HepG2 (cell line): ENCODE measurements around the gene FILIP1. TPM values are rescaled to one million over a fixed set of nuclear protein-coding genes. Genes with fewer than 3 reads are reported as not detected.

Experiments
- ATAC-seq: fragments of 200-7000 bp; cut with Tn5 transposase; 3 replicates; pipeline ENCODE4 v1.9.1; 2020; ENCODE audit warnings: mild to moderate bottlenecking, moderate library complexity
- BruUV-seq: library from RNA; stranded (reverse); fragments of 400-500 nt; replicated peaks from 2 replicates; lab custom pipeline; 2021; lab: Mats Ljungman, UMichigan
- CTCF ChIA-PET: fragments of 300-600 bp; formaldehyde crosslinking; extraction: SDS; loops from one replicate; lab custom pipeline; 2021; ENCODE audit warnings: low total read pairs, inconsistent platforms, low intra/inter-chr PET ratio; lab: Yijun Ruan, JAX
- POLR2A ChIA-PET: fragments of 350-600 bp; sonication (Branson Sonifier 250); formaldehyde crosslinking; loops from one replicate; lab custom pipeline; 2020; ENCODE audit warnings: antibody characterized with exemption, inconsistent platforms; lab: Yijun Ruan, JAX
- DNase-seq: peaks from one replicate; pipeline ENCODE4 v3.0.0-alpha.2; 2015; ENCODE audit warnings: low spot score
- FAIRE-seq: peaks from 3 replicates; lab custom pipeline; 2011; peaks lifted over from hg19 to GRCh38; lab: Jason Lieb, UNC
- H2AFZ ChIP-seq: one replicate; pipeline ENCODE4 v1.6.1; 2011; ENCODE audit warnings: low read length, inconsistent platforms
- H3K27ac ChIP-seq: fragments of 300-600 bp; 3 replicates; pipeline ENCODE4 v1.8.0; 2011; ENCODE audit warnings: mixed run types, mild to moderate bottlenecking, mixed read lengths, low read length, inconsistent platforms; ENCODE audit not compliant: insufficient read depth; ENCODE audit errors: extremely low read length
- H3K27me3 ChIP-seq, 2 experiments: fragments of 200-600 bp in 1 of 2; 2 replicates in 1 of 2; 3 replicates in 1 of 2; pipeline versions ENCODE4 v1.6.0 to v1.8.0; 2011; ENCODE audit warnings: low read length in 2 of 2, mild to moderate bottlenecking in 2 of 2, moderate library complexity in 2 of 2, inconsistent platforms in 1 of 2; ENCODE audit not compliant: insufficient read depth in 2 of 2, control insufficient read depth in 1 of 2
- H3K36me3 ChIP-seq, 2 experiments: fragments of 200-600 bp in 1 of 2; replicated peaks in 1 of 2; 2 replicates in 1 of 2; 3 replicates in 1 of 2; pipeline versions ENCODE4 v1.5.1 to v1.8.0; 2011; ENCODE audit warnings: low read length in 2 of 2, inconsistent platforms in 1 of 2; ENCODE audit not compliant: insufficient read depth in 2 of 2, control insufficient read depth in 1 of 2
- H3K4me1 ChIP-seq: 2 replicates; pipeline ENCODE4 v1.5.1; 2012; ENCODE audit warnings: low read length, inconsistent platforms; ENCODE audit not compliant: insufficient read depth
- H3K4me2 ChIP-seq: 2 replicates; pipeline ENCODE4 v1.6.0; 2011; ENCODE audit warnings: low read depth, low read length, inconsistent platforms
- H3K4me3 ChIP-seq, 3 experiments: fragments of 200-600 bp in 1 of 3; sonication (generic), shearing (Covaris generic) in 1 of 3; replicated peaks in 1 of 3; 2 replicates each; pipeline ENCODE4 v1.5.1; 2011 to 2016; ENCODE audit warnings: low read length in 3 of 3, inconsistent platforms in 2 of 3, low read depth in 2 of 3, mild to moderate bottlenecking in 2 of 3, control low read depth in 1 of 3, mixed read lengths in 1 of 3; ENCODE audit not compliant: insufficient read depth in 1 of 3
- H3K79me2 ChIP-seq: one replicate; pipeline ENCODE4 v1.6.1; 2011; ENCODE audit warnings: low read length, inconsistent platforms; ENCODE audit not compliant: insufficient read depth
- H3K9ac ChIP-seq: 2 replicates; pipeline ENCODE4 v1.6.0; 2011; ENCODE audit warnings: mild to moderate bottlenecking, low read depth, low read length, inconsistent platforms; ENCODE audit not compliant: insufficient read depth
- H3K9me3 ChIP-seq: 2 replicates; pipeline ENCODE4 v1.5.1; 2012; ENCODE audit warnings: mild to moderate bottlenecking, low read length
- H4K20me1 ChIP-seq: 2 replicates; pipeline ENCODE4 v1.6.0; 2011; ENCODE audit warnings: inconsistent platforms, mild to moderate bottlenecking, low read length, moderate library complexity; ENCODE audit not compliant: insufficient read depth
- CBX1 ChIP-seq: IDR thresholded peaks from one replicate; pipeline ENCODE4 v1.6.1; 2016; ENCODE audit warnings: antibody characterized with exemption, low read depth
- FOXK2 ChIP-seq: fragments of 450-650 bp; IDR thresholded peaks from 2 replicates; pipeline ENCODE4 v1.6.1; 2016
- MEIS1 ChIP-seq: sonication (generic); formaldehyde crosslinking; IDR thresholded peaks from 2 replicates; pipeline ENCODE4 v1.9.0; 2021; ENCODE audit warnings: mild to moderate bottlenecking, missing genetic modification reagents, moderate library complexity, borderline replicate concordance
- MTERF4 ChIP-seq: sonication (generic); formaldehyde crosslinking; IDR thresholded peaks from 2 replicates; pipeline ENCODE4 v1.8.0; 2023; ENCODE audit warnings: mild to moderate bottlenecking, missing genetic modification reagents
- NFKBIZ ChIP-seq: IDR thresholded peaks from 2 replicates; pipeline ENCODE4 v1.6.1; 2018; ENCODE audit warnings: missing genetic modification reagents, missing compliant biosample characterization
- PRDM4 ChIP-seq: sonication (generic); formaldehyde crosslinking; IDR thresholded peaks from 2 replicates; pipeline ENCODE4 v1.9.0; 2021; ENCODE audit warnings: missing genetic modification reagents, borderline replicate concordance
- SMAD3 ChIP-seq: sonication (generic); formaldehyde crosslinking; IDR thresholded peaks from 2 replicates; pipeline ENCODE4 v1.4.0; 2020; ENCODE audit warnings: missing genetic modification reagents
- ZNF10 ChIP-seq: sonication (generic); formaldehyde crosslinking; IDR thresholded peaks from 2 replicates; pipeline ENCODE4 v1.4.0; 2020; ENCODE audit warnings: mild to moderate bottlenecking, low read depth, missing genetic modification reagents, borderline replicate concordance
- ZNF564 ChIP-seq: sonication (generic); formaldehyde crosslinking; IDR thresholded peaks from 2 replicates; pipeline ENCODE4 v1.8.1; 2023; ENCODE audit warnings: mild to moderate bottlenecking, missing genetic modification reagents
- ZNF784 ChIP-seq: sonication (generic); formaldehyde crosslinking; IDR thresholded peaks from 2 replicates; pipeline ENCODE4 v1.5.1; 2020; ENCODE audit warnings: missing genetic modification reagents, mild to moderate bottlenecking, borderline replicate concordance
- WGBS: methylation state at CpG from one replicate; pipeline ENCODE4 v1.1.6; 2017; ENCODE audit warnings: low lambda C conversion rate; 5-methylcytosine and 5-hydroxymethylcytosine counted together
- in situ Hi-C: cut with HindIII; loops from 2 replicates; pipeline ENCODE4 v1.10.0; 2017; ENCODE audit warnings: low pct_unique_long_range_greater_than_20kb; ENCODE audit not compliant: extremely low pct_ligation_motif_present
- intact Hi-C: fragments of 100-400 bp; cut with micrococcal nuclease; formaldehyde crosslinking; loops from one replicate; pipeline ENCODE4 v1.10.0; 2022; ENCODE audit not compliant: unreplicated experiment
- polyA plus RNA-seq, 8 experiments: library from polyadenylated mRNA; depleted of rRNA in 3 of 8; stranded (reverse) in 7 of 8; unstranded in 1 of 8; fragments of >200 nt; fragmentation: Illumina TruSeq in 4 of 8; extraction: Trizol in 4 of 8; gene quantifications; 2 replicates each; pipeline versions ENCODE4 v1.2.1 to v1.2.3, GENCODE V29; 2011 to 2016; ENCODE audit warnings: low read depth in 4 of 8, missing spikeins in 1 of 8, mixed read lengths in 1 of 8; ENCODE audit not compliant: insufficient read depth in 1 of 8
- total RNA-seq, 5 experiments: library from RNA; depleted of rRNA; stranded (reverse); fragments of >200 nt; fragmentation: Illumina TruSeq; extraction: Trizol; gene quantifications; 2 replicates each; pipeline ENCODE4 v1.2.3, GENCODE V29; 2016; ENCODE audit warnings: low read depth in 1 of 5

Gene FILIP1
- total and polyA plus RNA-seq, 2 of the 13 experiments (the other 11 are each of a cell fraction or from before 2014, with no cell fraction given), result not detected

GRCh38 chr6:75348882-75349261 is 144.7 kb downstream of the FILIP1 start:
- FAIRE-seq, result no peak
- in situ Hi-C loops (no loop called here), intact Hi-C loops (no loop called here)
- peaks cover 0 to 6% of the 10 kb centered on the region in 2 experiments; a peak in 1 of 5 replicates for H3K27me3 ChIP-seq
- H3K4me2 ChIP-seq, result no peak overlapping the region
- no peak for ATAC-seq
- no peaks in the 10 kb centered on the region for H3K79me2 ChIP-seq
- H3K27ac ChIP-seq, result no peak overlapping the region
- POLR2A ChIA-PET, result no interaction called here
- peaks cover 8% of the 10 kb centered on the region for H3K4me1 ChIP-seq
- no peaks in the 10 kb centered on the region for H4K20me1 ChIP-seq
- H3K36me3 ChIP-seq, result no peaks in the 10 kb centered on the region
- no peak overlapping the region for H3K9ac ChIP-seq
- no peak overlapping the region for H2AFZ ChIP-seq
- no peaks in the 10 kb centered on the region for H3K9me3 ChIP-seq
- CTCF ChIA-PET, result no interaction called here
- no TSS peak for BruUV-seq
- DNase-seq, result no peak
- no peak for TF ChIP-seq MTERF4
- TF ChIP-seq, all 625 proteins: peak for 0
- no peak overlapping the region for H3K4me3 ChIP-seq

GRCh38 chr6:75347898-75348610 is 145.5 kb downstream of the FILIP1 start:
- Histone ChIP-seq H3K27ac (no peak overlapping the region), H4K20me1 (no peaks in the 10 kb centered on the region), H3K36me3 (no peaks in the 10 kb centered on the region), H3K27me3 (peaks cover 0 to 6% of the 10 kb centered on the region in 2 experiments; a peak in 1 of 5 replicates), H3K9me3 (no peaks in the 10 kb centered on the region), H3K9ac (no peak overlapping the region), H3K4me2 (no peak overlapping the region), H3K79me2 (no peaks in the 10 kb centered on the region), H3K4me1 (peaks cover 8% of the 10 kb centered on the region), H3K4me3 (no peak overlapping the region), H2AFZ (no peak overlapping the region)
- FAIRE-seq, result no peak
- intact Hi-C loops (no loop called here), in situ Hi-C loops (no loop called here)
- no peak for DNase-seq
- ChIA-PET CTCF (no interaction called here), POLR2A (no interaction called here)
- no peak for ATAC-seq
- BruUV-seq, result no TSS peak
- WGBS, result 0% methylated on average over 2 of the region's 2 CpGs
- TF ChIP-seq ZNF10 (CRISPR knock-in tag) (no peak), SMAD3 (CRISPR knock-in tag) (no peak), ZNF784 (CRISPR knock-in tag) (no peak), FOXK2 (no peak), CBX1 (no peak), MEIS1 (CRISPR knock-in tag) (no peak), ZNF564 (CRISPR knock-in tag) (no peak), PRDM4 (CRISPR knock-in tag) (no peak), NFKBIZ (CRISPR knock-in tag) (no peak)
